Airway epithelial cell (primary cell): ENCODE results near the gene NELFB. TPM values are rescaled to one million over a fixed set of nuclear protein-coding genes. Genes with fewer than 3 reads are reported as not detected.

Experiments
- total RNA-seq: library from RNA; depleted of rRNA; stranded (reverse); fragments of >200 nt; gene quantifications from 2 replicates; pipeline ENCODE4 v1.2.3, GENCODE V29; 2015

NELFB gene
- total RNA-seq: 47.5 and 54.2 TPM in 2 replicates

GRCh38 chr9:137254624-137255447 is at the start of gene NELFB:
TSS of gene NELFB (plus strand) at chr9:137255327.

GRCh38 chr9:137222190-137223077 is 32.7 kb upstream of the NELFB start, which contains the start of gene RNF208:
TSS of gene RNF208 (minus strand) at chr9:137222240. CDS start at chr9:137221212, 1,028 bp downstream.

GRCh38 chr9:137224830-137225694 is 30.1 kb upstream of the NELFB start, which contains the start of gene CYSRT1:
TSS of gene CYSRT1 (plus strand) at chr9:137225174. CDS start at chr9:137225622, 448 bp downstream.

GRCh38 chr9:137227054-137227852 is 27.9 kb upstream of the NELFB start, which contains the start of gene RNF224:
TSS of gene RNF224 (plus strand) at chr9:137227502. CDS start at chr9:137228336, 834 bp downstream.

GRCh38 chr9:137230705-137231371 is 24.3 kb upstream of the NELFB start, which contains the start of gene SLC34A3:
TSS of gene SLC34A3 (plus strand) at chr9:137230901. CDS start at chr9:137231703, 802 bp downstream.

GRCh38 chr9:137240841-137241489 is 14.2 kb upstream of the NELFB start, which contains the start of gene TUBB4B:
TSS of gene TUBB4B (plus strand) at chr9:137241287. CDS start at chr9:137241361, 74 bp downstream.

GRCh38 chr9:137251194-137251461 is 4.0 kb upstream of the NELFB start, which contains the start of gene STPG3:
TSS of gene STPG3 (plus strand) at chr9:137251286. CDS start at chr9:137251287, 1 bp downstream.

GRCh38 chr9:137277329-137278041 is 22.4 kb downstream of the NELFB start, which contains the start of gene TOR4A:
TSS of gene TOR4A (plus strand) at chr9:137277726. CDS start at chr9:137278690, 964 bp downstream.

GRCh38 chr9:137302118-137302448 is 47.0 kb downstream of the NELFB start, which contains the start of gene NRARP:
TSS of gene NRARP (minus strand) at chr9:137302271. CDS start at chr9:137301928, 343 bp downstream.

Other genes starting within 250 kb of the NELFB start
- gene ABCA2, start 227.1 kb upstream of the NELFB start, total RNA-seq: 11.9 and 15.6 TPM in 2 replicates
- gene FUT7, start 223.2 kb upstream of the NELFB start, total RNA-seq: not detected in 2 replicates
- 36.7 and 39.0 TPM in 2 replicates for gene NPDC1, start 209.2 kb upstream of the NELFB start, total RNA-seq
- 1.1 and 1.4 TPM in 2 replicates for gene ENTPD2, start 201.3 kb upstream of the NELFB start, total RNA-seq
- 31.6 and 31.9 TPM in 2 replicates for gene SAPCD2, start 184.8 kb upstream of the NELFB start, total RNA-seq
- gene UAP1L1, start 177.8 kb upstream of the NELFB start, total RNA-seq: 2.7 and 4.0 TPM in 2 replicates
- 59.0 and 62.8 TPM in 2 replicates for gene MAN1B1, start 168.3 kb upstream of the NELFB start, total RNA-seq
- 52.1 and 52.4 TPM in 2 replicates for gene DPP7, start 140.6 kb upstream of the NELFB start, total RNA-seq
- 0.14 and 0.42 TPM in 2 replicates for gene GRIN1, start 116.2 kb upstream of the NELFB start, total RNA-seq
- gene LRRC26, start 85.3 kb upstream of the NELFB start, total RNA-seq: 0.35 and 0.70 TPM in 2 replicates
- not detected in 2 replicates for gene TMEM210, start 83.3 kb upstream of the NELFB start, total RNA-seq
- 14.7 and 15.9 TPM in 2 replicates for gene ANAPC2, start 66.8 kb upstream of the NELFB start, total RNA-seq
- gene SSNA1, start 66.7 kb upstream of the NELFB start, total RNA-seq: 119 and 122 TPM in 2 replicates
- gene TPRN, start 54.6 kb upstream of the NELFB start, total RNA-seq: 11.4 and 12.5 TPM in 2 replicates
- 38.4 and 43.2 TPM in 2 replicates for gene TMEM203, start 49.7 kb upstream of the NELFB start, total RNA-seq
- gene NDOR1, start 49.6 kb upstream of the NELFB start, total RNA-seq: 9.2 and 12.6 TPM in 2 replicates
- gene RNF208, start 33.1 kb upstream of the NELFB start, total RNA-seq: 0.70 and 1.5 TPM in 2 replicates
- 17.3 and 19.3 TPM in 2 replicates for gene CYSRT1, start 30.2 kb upstream of the NELFB start, total RNA-seq
- gene RNF224, start 27.8 kb upstream of the NELFB start, total RNA-seq: 0.35 and 0.70 TPM in 2 replicates
- gene SLC34A3, start 24.4 kb upstream of the NELFB start, total RNA-seq: 0.14 TPM in 1 of 2 replicates, not detected in the other
- 738 and 813 TPM in 2 replicates for gene TUBB4B, start 14.0 kb upstream of the NELFB start, total RNA-seq
- not detected in 2 replicates for gene STPG3, start 4.0 kb upstream of the NELFB start, total RNA-seq
- gene TOR4A, start 22.4 kb downstream of the NELFB start, total RNA-seq: 44.0 and 48.1 TPM in 2 replicates
- gene NRARP, start 46.9 kb downstream of the NELFB start, total RNA-seq: 14.6 and 30.0 TPM in 2 replicates
- 9.1 and 14.1 TPM in 2 replicates for gene EXD3, start 167.8 kb downstream of the NELFB start, total RNA-seq
- gene NOXA1, start 168.1 kb downstream of the NELFB start, total RNA-seq: 0.65 and 0.92 TPM in 2 replicates
- gene ENTPD8, start 186.0 kb downstream of the NELFB start, total RNA-seq: not detected in 2 replicates
- gene NSMF, start 204.0 kb downstream of the NELFB start, total RNA-seq: 43.3 and 48.4 TPM in 2 replicates